CMK (cell line): ENCODE measurements around the gene CEL.

Experiments used
- DNase-seq: peaks from one replicate; pipeline ENCODE4 v3.0.0-alpha.2; 2010; ENCODE audit warnings: low read depth

Gene CEL

GRCh38 chr9:133117271-133118178, 55.7 kb downstream of the CEL start:
- DNase-seq = no peak

- DNase-seq = no peak
Measured at GRCh38 chr9:133118179-133118520, 56.4 kb downstream of the CEL start.

GRCh38 chr9:133118568-133118967, 56.8 kb downstream of the CEL start:
- DNase-seq = no peak

- no peak for DNase-seq
Measured at GRCh38 chr9:133119103-133119845, 57.5 kb downstream of the CEL start.

- no peak for DNase-seq
Measured at GRCh38 chr9:133119846-133120500, 58.2 kb downstream of the CEL start.

- no peak for DNase-seq
Measured at GRCh38 chr9:133120501-133121197, 58.9 kb downstream of the CEL start.
